NT2/D1 (cell line): Measurements from ENCODE around the gene PRKN.

Experiments
- SUZ12 ChIP-seq: IDR thresholded peaks from 2 replicates; pipeline ENCODE4 v1.6.1; 2011; ENCODE audit not compliant: insufficient read length, insufficient read depth; ENCODE audit errors: extremely low read depth
- YY1 ChIP-seq: IDR thresholded peaks from 2 replicates; pipeline ENCODE4 v1.6.1; 2011; ENCODE audit not compliant: insufficient read length, insufficient read depth
- ZNF274 ChIP-seq: IDR thresholded peaks from 2 replicates; pipeline ENCODE4 v1.6.1; 2011; ENCODE audit warnings: mild to moderate bottlenecking, low read depth, low read length

GRCh38 chr6:161961046-161961445 is 766.5 kb downstream of the PRKN start:
- no peak for TF ChIP-seq SUZ12
- no peak for TF ChIP-seq YY1
- TF ChIP-seq ZNF274: no peak
